Measurements from ENCODE around the gene SPATA32. TPM values are rescaled to one million over a fixed set of nuclear protein-coding genes. Genes with fewer than 3 reads are reported as not detected.

SPATA32 gene
- total and polyA plus RNA-seq, 2 experiments from 2014 or later, result not detected

DNA sequence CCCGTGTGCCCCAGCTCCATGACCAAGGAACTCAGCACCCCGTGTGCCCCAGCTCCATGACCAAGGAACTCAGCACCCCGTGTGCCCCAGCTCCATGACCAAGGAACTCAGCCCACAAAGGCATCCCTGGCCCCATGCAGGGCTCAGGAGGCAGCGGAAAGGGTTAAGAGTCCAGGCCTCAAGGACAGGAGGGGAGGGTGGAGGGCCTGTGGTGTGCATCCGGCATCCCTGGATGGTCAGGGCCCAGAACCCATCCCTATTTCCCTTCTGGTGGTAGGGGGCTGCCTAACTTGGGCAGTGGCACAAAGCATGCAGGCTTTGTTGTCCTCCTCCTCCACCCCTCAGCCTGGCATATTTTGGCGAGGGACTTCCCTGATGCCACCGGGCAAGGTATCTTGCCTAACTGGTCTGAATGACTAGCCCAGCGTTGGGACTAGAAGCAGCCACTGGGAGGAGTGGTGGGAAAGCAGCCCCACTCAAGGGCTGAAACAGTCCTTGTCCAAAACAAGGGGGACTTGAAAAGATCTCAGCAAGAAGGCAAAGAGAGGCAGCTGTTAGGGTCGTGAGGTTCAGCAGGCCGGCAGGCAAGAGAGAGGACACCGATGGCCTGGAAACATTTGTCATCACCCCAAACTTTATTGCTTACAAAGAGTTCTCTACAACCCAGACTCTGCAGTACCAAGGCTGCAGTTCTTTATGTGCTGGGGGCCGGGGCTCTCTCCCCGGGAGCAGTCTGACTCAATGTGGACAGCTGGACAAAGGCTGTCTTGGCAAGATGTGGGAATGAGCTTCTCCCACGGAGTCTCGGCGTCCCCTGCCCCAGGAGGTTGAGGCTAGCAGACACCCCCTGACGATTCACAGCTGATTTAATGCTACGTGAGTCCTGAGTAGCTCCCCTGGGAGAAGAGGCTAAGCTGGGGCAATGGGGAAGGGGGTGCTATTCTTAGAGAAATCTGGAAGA is 902 bp upstream of the SPATA32 start:
- H3K4me3 ChIP-seq, result peak overlapping the region; percentile 77
- Mint-ChIP-seq H3K27me3 (ENCODE audit: insufficient read depth, low read depth, poor library complexity) (peaks cover 17% of the 10 kb centered on the region), H3K36me3 (ENCODE audit: low read depth) (peaks cover 13% of the 10 kb centered on the region; the same call in 2 of the 3 replicates), H3K9me3 (no peaks in the 10 kb centered on the region), H3K4me1 (peaks cover 12% of the 10 kb centered on the region), H3K4me3 (peak overlapping the region; percentile 72), H3K27ac (no peak overlapping the region)
- peaks cover 3% of the 10 kb centered on the region; the same call in 1 of the 2 replicates for H3F3A ChIP-seq (replicated peaks; ENCODE audit: low read depth)
- ATAC-seq (peak; percentile 43), DNase-seq (ENCODE audit: low spot score) (no peak)
- TF ChIP-seq STAT1 (IDR thresholded peaks at IDR 0.05; ENCODE audit: unreplicated experiment) (no peak), CREB1 (CRISPR knock-in tag; IDR thresholded peaks at IDR 0.05; ENCODE audit: low read depth) (no peak), ETS1 (IDR thresholded peaks at IDR 0.05) (no peak), JUNB (IDR thresholded peaks at IDR 0.05; ENCODE audit: unreplicated experiment) (no peak), EZH2 (IDR thresholded peaks at IDR 0.05; ENCODE audit: low read depth, unreplicated experiment) (no peak), ZNF114 (CRISPR knock-in tag; IDR thresholded peaks at IDR 0.05) (no peak), EZH2phosphoT487 (IDR thresholded peaks at IDR 0.05; ENCODE audit: unreplicated experiment) (no peak), CTCF (conservative IDR thresholded peaks at IDR 0.05; ENCODE audit: low read depth in 2 of 2) (no peak), ZNF331 (CRISPR knock-in tag; IDR thresholded peaks at IDR 0.05; ENCODE audit: low read depth) (no peak), ZNF462 (CRISPR knock-in tag; IDR thresholded peaks at IDR 0.05) (no peak), POLR2AphosphoS5 (IDR thresholded peaks at IDR 0.05; ENCODE audit: low read depth) (no peak), NANOG (IDR thresholded peaks at IDR 0.05; ENCODE audit: borderline replicate concordance) (no peak)
- TF ChIP-seq, protein P1, sequence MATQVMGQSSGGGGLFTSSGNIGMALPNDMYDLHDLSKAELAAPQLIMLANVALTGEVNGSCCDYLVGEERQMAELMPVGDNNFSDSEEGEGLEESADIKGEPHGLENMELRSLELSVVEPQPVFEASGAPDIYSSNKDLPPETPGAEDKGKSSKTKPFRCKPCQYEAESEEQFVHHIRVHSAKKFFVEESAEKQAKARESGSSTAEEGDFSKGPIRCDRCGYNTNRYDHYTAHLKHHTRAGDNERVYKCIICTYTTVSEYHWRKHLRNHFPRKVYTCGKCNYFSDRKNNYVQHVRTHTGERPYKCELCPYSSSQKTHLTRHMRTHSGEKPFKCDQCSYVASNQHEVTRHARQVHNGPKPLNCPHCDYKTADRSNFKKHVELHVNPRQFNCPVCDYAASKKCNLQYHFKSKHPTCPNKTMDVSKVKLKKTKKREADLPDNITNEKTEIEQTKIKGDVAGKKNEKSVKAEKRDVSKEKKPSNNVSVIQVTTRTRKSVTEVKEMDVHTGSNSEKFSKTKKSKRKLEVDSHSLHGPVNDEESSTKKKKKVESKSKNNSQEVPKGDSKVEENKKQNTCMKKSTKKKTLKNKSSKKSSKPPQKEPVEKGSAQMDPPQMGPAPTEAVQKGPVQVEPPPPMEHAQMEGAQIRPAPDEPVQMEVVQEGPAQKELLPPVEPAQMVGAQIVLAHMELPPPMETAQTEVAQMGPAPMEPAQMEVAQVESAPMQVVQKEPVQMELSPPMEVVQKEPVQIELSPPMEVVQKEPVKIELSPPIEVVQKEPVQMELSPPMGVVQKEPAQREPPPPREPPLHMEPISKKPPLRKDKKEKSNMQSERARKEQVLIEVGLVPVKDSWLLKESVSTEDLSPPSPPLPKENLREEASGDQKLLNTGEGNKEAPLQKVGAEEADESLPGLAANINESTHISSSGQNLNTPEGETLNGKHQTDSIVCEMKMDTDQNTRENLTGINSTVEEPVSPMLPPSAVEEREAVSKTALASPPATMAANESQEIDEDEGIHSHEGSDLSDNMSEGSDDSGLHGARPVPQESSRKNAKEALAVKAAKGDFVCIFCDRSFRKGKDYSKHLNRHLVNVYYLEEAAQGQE (IDR thresholded peaks at IDR 0.05; ENCODE audit: unreplicated experiment), result no peak
- H3K27ac ChIP-seq (ENCODE audit: low read depth), result no peak overlapping the region
- H3K79me2 ChIP-seq (replicated peaks; ENCODE audit: insufficient read depth), result no peaks in the 10 kb centered on the region
- H4K20me1 ChIP-seq (replicated peaks; ENCODE audit: insufficient read depth), result no peaks in the 10 kb centered on the region; the same call in 1 of the 2 replicates
- H3K36me3 ChIP-seq (ENCODE audit: insufficient read depth), result no peaks in the 10 kb centered on the region
- H3K27me3 ChIP-seq (ENCODE audit: insufficient read depth), result peaks cover 11% of the 10 kb centered on the region
- H3K4me1 ChIP-seq (ENCODE audit: insufficient read depth), result peaks cover 11% of the 10 kb centered on the region; the same call in 1 of the 2 replicates
- no peaks in the 10 kb centered on the region for H3K9me2 ChIP-seq (ENCODE audit: insufficient read depth)
- H3K4me2 ChIP-seq, result peak overlapping the region; percentile 84
- H2AFZ ChIP-seq, result peak overlapping the region; percentile 90
